Measurements from ENCODE around the gene USPL1. TPM values are rescaled to one million over a fixed set of nuclear protein-coding genes. Genes with fewer than 3 reads are reported as not detected.
A peak's percentile ranks its signal among the peaks of the same experiment; 100 is the strongest.
"Not testable (repeated sequence)": the region's sequence is repeated elsewhere in the genome, so short reads cannot be mapped to it uniquely, and the experiment has no call there.

USPL1 gene
- polyA plus RNA-seq, 4 donors, result 24.3 to 30.7 (median 26.3) TPM

GRCh38 chr13:30615481-30615865 is 2.2 kb upstream of the USPL1 start:
- peak in 1 of 4 donors; percentile 27 for DNase-seq (ENCODE audit: low read depth in 4 of 4, low spot score in 3 of 4)

DNA sequence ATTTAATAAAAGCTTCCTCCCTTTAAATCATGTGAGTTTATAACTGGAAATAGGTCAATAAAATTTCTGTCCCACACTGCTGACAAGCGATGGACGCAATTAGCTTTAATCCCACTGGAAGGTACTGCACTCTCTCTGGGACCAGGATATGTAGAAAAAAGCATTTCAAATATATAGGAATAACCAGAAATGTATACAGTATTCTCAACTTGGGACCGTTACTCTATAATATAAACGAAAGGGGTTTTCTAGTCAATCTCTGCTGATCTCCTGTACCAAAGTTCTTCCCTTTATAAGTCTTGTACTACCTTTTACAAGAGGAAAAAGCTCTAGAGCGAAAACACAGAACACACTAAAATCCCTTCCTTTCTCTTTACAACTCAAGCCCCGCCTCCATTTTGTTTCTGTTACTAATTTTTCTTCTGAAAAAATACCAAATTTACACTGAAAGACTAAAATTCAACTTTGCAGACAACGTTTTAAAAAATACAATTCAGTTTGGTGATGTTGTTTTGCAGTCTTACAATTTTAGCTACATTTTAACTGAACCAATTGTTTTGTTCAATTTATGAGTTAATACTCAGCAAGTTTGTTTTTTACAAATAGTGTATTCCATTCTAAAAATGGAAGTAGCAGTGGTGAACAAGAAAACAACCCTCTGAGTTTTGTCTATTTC is 1.7 kb upstream of the USPL1 start:
- DNase-seq (ENCODE audit: low read depth in 4 of 4, low spot score in 3 of 4), result peak in 3 of 4 donors; percentile 42 to 51 (median 44)

GRCh38 chr13:30616927-30617314 is 799 bp upstream of the USPL1 start:
- peak; percentile 80 to 87 (median 86) for DNase-seq (ENCODE audit: low read depth in 4 of 4, low spot score in 3 of 4)

DNA sequence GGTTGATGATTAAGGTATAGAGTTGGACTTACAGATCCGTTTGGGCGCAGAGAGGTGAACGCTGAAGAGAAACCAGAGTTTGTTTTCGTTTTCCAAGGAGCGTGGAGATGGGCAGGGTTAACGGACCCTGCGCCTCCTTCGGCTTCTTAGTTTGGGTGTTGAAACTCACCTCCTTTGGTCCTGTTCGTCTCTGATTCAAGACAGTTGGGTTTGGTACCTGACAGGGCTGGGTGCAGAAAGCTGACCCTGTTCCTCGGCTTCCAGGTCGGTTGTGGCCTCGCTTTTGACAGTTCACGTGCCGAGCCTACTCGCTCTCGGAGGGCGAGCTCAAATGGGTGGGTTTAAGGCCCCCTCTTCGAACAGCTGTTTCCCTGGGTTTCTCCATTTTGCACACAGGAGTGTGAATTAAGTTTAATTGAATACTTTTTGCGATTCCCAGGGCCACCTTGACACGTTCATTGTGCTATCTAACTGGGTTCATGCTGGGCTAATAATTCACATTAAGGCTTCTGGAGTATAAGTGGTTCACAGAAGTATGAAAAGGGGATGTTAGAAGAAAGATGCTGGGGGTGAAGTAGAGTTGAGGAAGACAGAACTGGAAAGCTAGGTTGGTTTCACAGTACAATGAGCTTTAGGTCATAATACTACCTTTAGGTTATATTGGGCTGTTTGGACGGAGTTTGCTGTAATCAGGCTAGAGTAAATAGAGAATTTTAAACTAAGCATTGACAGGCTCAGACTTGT is 638 bp downstream of the USPL1 start:
- peak in 2 of 4 donors; percentile 18 to 28 for DNase-seq (ENCODE audit: low read depth in 4 of 4, low spot score in 3 of 4)

GRCh38 chr13:30618930-30619279 is 1.2 kb downstream of the USPL1 start:
- DNase-seq (ENCODE audit: low read depth in 4 of 4, low spot score in 3 of 4), result no peak

- no peak for DNase-seq (ENCODE audit: low read depth in 4 of 4, low spot score in 3 of 4)
Measured at GRCh38 chr13:30619731-30620130, 2.0 kb downstream of the USPL1 start.

DNA sequence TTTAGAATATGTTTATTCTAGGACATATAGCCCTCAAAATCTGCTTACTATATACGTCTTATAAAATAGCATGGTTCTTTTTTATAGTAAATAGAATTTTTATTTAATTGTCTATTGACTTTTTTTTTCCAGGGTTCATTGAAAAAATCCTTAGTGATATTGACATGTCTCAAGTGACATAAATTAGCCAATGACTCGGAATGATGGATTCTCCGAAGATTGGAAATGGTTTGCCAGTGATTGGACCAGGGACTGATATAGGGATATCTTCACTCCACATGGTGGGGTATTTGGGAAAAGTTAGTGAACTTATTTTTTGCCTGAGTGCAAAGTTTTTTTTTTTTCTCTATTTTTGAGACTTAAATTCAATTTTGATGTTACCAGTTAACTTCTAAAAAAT is 3.2 kb downstream of the USPL1 start:
- DNase-seq (ENCODE audit: low read depth in 4 of 4, low spot score in 3 of 4), result no peak

- DNase-seq (ENCODE audit: low read depth in 4 of 4, low spot score in 3 of 4), result no peak
Measured at GRCh38 chr13:30622551-30622950, 4.8 kb downstream of the USPL1 start.

DNA sequence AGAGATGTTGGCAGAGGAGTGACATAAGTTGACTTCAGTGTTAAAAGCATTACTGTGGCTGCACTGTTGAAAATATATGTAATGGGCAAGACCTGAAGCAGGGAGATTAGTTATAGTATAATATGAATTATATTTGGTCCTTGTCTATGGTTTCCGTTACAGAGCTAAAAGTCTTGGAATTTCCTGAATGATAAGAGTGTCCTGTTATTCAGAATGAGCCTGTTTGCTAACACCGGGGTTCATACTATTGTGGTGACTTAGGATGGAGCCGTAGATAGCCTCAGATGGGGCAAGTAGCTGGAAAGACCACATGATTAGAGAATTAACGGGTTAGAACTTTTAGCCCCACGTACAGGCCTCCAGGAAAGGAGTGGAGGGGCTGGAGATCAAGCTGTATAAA is 5.7 kb downstream of the USPL1 start:
- no peak for DNase-seq (ENCODE audit: low read depth in 4 of 4, low spot score in 3 of 4)

- no peak for DNase-seq (ENCODE audit: low read depth in 4 of 4, low spot score in 3 of 4)
Measured at GRCh38 chr13:30624630-30625029, 6.9 kb downstream of the USPL1 start.

DNA sequence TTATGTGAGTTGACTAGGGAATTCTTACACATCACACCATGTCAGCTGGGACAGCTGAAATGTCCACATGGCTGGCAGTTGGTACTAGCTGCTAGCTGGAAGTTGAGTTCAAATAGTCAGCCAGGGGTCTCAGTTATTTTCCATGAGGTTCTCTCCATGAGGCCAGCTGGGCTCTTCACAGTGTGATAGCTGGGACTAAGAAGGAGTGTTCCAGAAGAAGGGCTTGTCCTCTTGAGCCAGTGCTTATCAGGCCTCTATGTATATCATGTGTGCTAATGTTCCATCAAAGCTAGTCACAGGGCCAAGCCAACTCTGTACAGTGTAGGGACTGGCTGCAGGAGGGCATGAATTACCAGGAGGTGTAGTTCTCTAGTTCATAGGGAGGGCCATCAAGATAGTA is 11.8 kb downstream of the USPL1 start:
- no peak for DNase-seq (ENCODE audit: low read depth in 4 of 4, low spot score in 3 of 4)

- no peak for DNase-seq (ENCODE audit: low read depth in 4 of 4, low spot score in 3 of 4)
Measured at GRCh38 chr13:30633861-30634260, 16.1 kb downstream of the USPL1 start.

DNA sequence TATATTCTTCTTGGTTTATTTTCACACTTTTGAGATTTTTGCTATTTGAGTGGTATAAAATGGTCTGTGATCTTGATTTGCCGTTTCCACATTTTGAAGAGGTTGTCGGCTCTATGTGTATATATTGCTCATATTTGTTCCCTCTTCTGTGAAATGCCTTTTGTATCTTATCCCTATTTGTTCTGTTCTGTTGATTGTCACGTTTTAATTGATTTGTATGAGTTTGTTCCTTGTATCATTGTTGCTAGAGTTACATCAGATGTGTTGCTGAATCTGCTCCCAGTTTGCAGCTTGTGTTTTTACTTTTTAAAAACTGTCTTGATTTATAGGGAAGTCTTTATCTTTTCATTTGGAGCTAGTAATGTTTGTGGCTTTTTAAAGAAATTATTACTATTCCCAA is 17.1 kb downstream of the USPL1 start:
- DNase-seq (ENCODE audit: low read depth in 4 of 4, low spot score in 3 of 4), result no peak

GRCh38 chr13:30638301-30638700 is 20.6 kb downstream of the USPL1 start:
- DNase-seq (ENCODE audit: low read depth in 4 of 4, low spot score in 3 of 4), result no peak

DNA sequence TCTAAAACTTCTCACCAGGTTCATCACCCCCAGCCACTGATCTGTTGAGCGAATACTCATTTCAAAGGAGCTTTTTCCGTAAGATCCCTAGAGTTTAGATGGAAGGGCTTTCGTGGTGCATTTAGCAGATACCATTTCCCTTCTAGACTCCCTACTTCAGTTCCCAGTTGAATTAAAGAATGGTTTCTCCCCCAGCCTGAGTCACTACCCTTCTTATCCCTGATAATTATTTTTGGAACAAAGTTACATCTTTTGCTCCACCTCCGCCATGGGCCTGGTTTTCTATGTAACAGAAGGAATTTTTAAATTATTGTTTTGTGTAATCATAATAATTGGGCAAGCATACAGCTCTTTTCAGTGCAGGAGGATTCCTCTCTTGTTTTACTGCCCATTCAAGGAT is 22.0 kb downstream of the USPL1 start:
- no peak for DNase-seq (ENCODE audit: low read depth in 4 of 4, low spot score in 3 of 4)

DNA sequence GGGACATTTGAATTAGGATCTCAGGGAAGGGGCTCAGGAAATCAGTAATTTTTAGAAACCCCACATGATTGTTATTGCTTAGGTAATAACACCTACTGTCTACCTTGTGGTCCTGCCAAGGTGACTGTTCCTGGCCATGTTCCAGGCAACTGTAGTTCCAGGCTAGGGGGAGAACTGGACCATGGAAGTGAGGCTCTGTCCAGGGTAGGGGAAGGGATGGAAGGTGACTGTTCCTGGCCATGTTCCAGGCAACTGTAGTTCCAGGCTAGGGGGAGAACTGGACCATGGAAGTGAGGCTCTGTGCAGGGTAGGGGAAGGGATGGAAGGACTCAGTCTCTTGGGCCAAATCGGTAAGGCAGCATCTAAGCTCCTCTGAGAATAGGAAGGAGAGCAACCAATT is 23.5 kb downstream of the USPL1 start:
- DNase-seq (ENCODE audit: low read depth in 4 of 4, low spot score in 3 of 4), result not testable (repeated sequence)

GRCh38 chr13:30645629-30646028 is 27.9 kb downstream of the USPL1 start:
- no peak for DNase-seq (ENCODE audit: low read depth in 4 of 4, low spot score in 3 of 4)

GRCh38 chr13:30647420-30647819 is 29.7 kb downstream of the USPL1 start:
- DNase-seq (ENCODE audit: low read depth in 4 of 4, low spot score in 3 of 4), result no peak

- DNase-seq (ENCODE audit: low read depth in 4 of 4, low spot score in 3 of 4), result no peak
Measured at GRCh38 chr13:30647824-30648521, 30.3 kb downstream of the USPL1 start.

DNA sequence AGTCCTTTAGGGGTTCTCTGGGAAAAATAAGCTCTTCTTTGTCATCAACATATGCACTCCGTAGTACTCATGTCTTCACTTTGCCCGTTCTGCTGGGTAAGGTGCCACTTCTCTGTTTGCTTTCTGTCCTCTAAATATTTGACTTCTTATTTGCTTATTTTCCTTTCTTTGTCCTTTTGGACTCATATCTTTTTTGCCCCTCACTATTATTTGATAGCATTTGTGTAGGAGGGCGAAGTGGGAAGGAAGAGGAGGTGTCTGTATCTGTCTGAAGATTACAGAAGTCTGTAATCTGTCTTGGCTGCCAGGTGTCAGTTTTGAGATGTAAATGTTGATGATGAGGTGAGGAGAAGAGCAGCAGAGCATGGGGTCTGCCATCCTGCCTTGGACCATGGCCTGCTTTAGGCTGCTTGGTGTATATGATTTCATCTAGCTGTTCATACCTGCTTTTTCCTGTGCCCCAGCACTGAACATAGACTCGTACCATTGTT is 30.8 kb downstream of the USPL1 start:
- DNase-seq (ENCODE audit: low read depth in 4 of 4, low spot score in 3 of 4), result no peak

GRCh38 chr13:30651648-30652047 is 33.9 kb downstream of the USPL1 start:
- not testable (repeated sequence) for DNase-seq (ENCODE audit: low read depth in 4 of 4, low spot score in 3 of 4)
